ENCODE data around the gene EEF1AKMT2. TPM values are rescaled to one million over a fixed set of nuclear protein-coding genes. Genes with fewer than 3 reads are reported as not detected.

The EEF1AKMT2 gene
- total and polyA plus RNA-seq, 9 of the 15 experiments (the other 6 are each of a cell fraction or from before 2014, with no cell fraction given): 9.3 to 34.3 (median 23.7) TPM

DNA sequence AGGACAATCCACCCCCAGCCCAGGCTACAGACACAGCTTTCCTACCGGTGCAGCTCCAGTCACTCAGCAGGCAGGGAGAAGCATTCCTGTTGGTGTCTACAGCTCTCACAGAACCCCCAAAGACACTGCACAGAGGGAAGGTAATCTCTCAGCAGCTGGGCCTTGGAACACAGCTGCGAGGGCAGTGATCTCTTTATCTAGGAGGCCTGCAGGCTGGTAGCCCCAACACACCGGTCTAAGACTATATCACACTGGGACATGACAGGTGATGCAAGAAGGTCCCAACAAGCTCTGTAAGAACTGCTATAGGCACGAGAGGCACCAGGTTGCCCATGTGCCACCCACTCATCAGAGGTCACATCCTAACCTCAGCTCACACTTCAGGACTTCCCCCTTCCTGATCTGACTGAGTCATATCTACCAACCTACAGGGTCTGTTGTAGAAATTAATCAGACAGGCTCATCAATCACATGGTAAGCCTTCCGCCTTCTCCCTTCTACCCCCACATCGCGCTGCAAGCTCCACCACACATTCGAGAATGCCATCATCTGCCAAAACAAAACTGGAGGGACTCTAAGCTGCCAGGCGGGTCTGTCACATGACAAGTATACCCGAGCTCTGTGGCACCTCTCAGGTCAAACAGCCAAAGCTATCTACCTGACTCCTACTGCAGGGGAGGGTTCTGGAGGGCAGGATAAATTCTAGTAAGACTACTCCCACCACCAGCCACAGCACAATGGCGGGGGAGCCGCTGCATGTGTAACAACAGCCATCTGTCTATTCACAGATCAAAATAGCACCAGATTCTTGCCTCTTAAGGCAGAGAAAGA is 73.6 kb downstream of the EEF1AKMT2 start (continued):
- TF ChIP-seq PML (IDR thresholded peaks at IDR 0.05; ENCODE audit: low read length) (peak; percentile 97), SREBF1 (IDR thresholded peaks at IDR 0.05; ENCODE audit: borderline replicate concordance, low read depth, low read length) (no peak), RAD21 (CRISPR knock-in tag; conservative IDR thresholded peaks at IDR 0.05 in 1 of 2, IDR thresholded peaks at IDR 0.05 in 1 of 2) (peak in 1 of 2 experiments; percentile 21; a peak in 1 of 4 replicates), MEF2D (tag; conservative IDR thresholded peaks at IDR 0.05; ENCODE audit: low read depth) (0 out of 2 replicates have a peak, but pooled peaks have one; percentile 45), RCOR1 (IDR thresholded peaks at IDR 0.05; ENCODE audit: borderline replicate concordance in 1 of 2, low read depth in 2 of 2, low read length in 2 of 2) (peak in 1 of 2 experiments; percentile 75; a peak in 3 of 4 replicates), ZNF766 (CRISPR knock-in tag; conservative IDR thresholded peaks at IDR 0.05) (peak; percentile 57; the same call in 1 of the 2 replicates), PHB2 (IDR thresholded peaks at IDR 0.05; ENCODE audit: low read depth) (peak; percentile 91), CBFA2T3 (IDR thresholded peaks at IDR 0.05) (peak; percentile 99), FOXK1 (CRISPR knock-in tag; IDR thresholded peaks at IDR 0.05; ENCODE audit: borderline replicate concordance) (no peak), ZNF408 (CRISPR knock-in tag; IDR thresholded peaks at IDR 0.05; ENCODE audit: low read depth) (no peak), TEAD1 (CRISPR knock-in tag; IDR thresholded peaks at IDR 0.05) (peak in 1 of 2 experiments; percentile 68; a peak in 1 of 4 replicates), XRCC5 (IDR thresholded peaks at IDR 0.05; ENCODE audit: low read depth, low read length) (no peak), CXXC5 (CRISPR knock-in tag; IDR thresholded peaks at IDR 0.05) (peak; percentile 87)
- TF ChIP-seq, protein P1, sequence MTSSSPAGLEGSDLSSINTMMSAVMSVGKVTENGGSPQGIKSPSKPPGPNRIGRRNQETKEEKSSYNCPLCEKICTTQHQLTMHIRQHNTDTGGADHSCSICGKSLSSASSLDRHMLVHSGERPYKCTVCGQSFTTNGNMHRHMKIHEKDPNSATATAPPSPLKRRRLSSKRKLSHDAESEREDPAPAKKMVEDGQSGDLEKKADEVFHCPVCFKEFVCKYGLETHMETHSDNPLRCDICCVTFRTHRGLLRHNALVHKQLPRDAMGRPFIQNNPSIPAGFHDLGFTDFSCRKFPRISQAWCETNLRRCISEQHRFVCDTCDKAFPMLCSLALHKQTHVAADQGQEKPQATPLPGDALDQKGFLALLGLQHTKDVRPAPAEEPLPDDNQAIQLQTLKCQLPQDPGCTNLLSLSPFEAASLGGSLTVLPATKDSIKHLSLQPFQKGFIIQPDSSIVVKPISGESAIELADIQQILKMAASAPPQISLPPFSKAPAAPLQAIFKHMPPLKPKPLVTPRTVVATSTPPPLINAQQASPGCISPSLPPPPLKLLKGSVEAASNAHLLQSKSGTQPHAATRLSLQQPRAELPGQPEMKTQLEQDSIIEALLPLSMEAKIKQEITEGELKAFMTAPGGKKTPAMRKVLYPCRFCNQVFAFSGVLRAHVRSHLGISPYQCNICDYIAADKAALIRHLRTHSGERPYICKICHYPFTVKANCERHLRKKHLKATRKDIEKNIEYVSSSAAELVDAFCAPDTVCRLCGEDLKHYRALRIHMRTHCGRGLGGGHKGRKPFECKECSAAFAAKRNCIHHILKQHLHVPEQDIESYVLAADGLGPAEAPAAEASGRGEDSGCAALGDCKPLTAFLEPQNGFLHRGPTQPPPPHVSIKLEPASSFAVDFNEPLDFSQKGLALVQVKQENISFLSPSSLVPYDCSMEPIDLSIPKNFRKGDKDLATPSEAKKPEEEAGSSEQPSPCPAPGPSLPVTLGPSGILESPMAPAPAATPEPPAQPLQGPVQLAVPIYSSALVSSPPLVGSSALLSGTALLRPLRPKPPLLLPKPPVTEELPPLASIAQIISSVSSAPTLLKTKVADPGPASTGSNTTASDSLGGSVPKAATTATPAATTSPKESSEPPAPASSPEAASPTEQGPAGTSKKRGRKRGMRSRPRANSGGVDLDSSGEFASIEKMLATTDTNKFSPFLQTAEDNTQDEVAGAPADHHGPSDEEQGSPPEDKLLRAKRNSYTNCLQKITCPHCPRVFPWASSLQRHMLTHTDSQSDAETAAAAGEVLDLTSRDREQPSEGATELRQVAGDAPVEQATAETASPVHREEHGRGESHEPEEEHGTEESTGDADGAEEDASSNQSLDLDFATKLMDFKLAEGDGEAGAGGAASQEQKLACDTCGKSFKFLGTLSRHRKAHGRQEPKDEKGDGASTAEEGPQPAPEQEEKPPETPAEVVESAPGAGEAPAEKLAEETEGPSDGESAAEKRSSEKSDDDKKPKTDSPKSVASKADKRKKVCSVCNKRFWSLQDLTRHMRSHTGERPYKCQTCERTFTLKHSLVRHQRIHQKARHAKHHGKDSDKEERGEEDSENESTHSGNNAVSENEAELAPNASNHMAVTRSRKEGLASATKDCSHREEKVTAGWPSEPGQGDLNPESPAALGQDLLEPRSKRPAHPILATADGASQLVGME (CRISPR knock-in tag; IDR thresholded peaks at IDR 0.05): no peak
- TF ChIP-seq, protein P2, sequence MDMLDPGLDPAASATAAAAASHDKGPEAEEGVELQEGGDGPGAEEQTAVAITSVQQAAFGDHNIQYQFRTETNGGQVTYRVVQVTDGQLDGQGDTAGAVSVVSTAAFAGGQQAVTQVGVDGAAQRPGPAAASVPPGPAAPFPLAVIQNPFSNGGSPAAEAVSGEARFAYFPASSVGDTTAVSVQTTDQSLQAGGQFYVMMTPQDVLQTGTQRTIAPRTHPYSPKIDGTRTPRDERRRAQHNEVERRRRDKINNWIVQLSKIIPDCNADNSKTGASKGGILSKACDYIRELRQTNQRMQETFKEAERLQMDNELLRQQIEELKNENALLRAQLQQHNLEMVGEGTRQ (CRISPR knock-in tag; IDR thresholded peaks at IDR 0.05): no peak
- TF ChIP-seq, protein P3, sequence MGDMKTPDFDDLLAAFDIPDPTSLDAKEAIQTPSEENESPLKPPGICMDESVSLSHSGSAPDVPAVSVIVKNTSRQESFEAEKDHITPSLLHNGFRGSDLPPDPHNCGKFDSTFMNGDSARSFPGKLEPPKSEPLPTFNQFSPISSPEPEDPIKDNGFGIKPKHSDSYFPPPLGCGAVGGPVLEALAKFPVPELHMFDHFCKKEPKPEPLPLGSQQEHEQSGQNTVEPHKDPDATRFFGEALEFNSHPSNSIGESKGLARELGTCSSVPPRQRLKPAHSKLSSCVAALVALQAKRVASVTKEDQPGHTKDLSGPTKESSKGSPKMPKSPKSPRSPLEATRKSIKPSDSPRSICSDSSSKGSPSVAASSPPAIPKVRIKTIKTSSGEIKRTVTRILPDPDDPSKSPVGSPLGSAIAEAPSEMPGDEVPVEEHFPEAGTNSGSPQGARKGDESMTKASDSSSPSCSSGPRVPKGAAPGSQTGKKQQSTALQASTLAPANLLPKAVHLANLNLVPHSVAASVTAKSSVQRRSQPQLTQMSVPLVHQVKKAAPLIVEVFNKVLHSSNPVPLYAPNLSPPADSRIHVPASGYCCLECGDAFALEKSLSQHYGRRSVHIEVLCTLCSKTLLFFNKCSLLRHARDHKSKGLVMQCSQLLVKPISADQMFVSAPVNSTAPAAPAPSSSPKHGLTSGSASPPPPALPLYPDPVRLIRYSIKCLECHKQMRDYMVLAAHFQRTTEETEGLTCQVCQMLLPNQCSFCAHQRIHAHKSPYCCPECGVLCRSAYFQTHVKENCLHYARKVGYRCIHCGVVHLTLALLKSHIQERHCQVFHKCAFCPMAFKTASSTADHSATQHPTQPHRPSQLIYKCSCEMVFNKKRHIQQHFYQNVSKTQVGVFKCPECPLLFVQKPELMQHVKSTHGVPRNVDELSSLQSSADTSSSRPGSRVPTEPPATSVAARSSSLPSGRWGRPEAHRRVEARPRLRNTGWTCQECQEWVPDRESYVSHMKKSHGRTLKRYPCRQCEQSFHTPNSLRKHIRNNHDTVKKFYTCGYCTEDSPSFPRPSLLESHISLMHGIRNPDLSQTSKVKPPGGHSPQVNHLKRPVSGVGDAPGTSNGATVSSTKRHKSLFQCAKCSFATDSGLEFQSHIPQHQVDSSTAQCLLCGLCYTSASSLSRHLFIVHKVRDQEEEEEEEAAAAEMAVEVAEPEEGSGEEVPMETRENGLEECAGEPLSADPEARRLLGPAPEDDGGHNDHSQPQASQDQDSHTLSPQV (IDR thresholded peaks at IDR 0.05): peak; percentile 77
